Subcutaneous adipose tissue (tissue), 4 donors: ENCODE measurements around the gene RBM7. TPM values are rescaled to one million over a fixed set of nuclear protein-coding genes. Genes with fewer than 3 reads are reported as not detected.

Source experiments
- total RNA-seq, 4 donors: library from RNA; depleted of rRNA; stranded (reverse); fragments of >200 nt; gene quantifications; one replicate each; pipeline ENCODE4 v1.1.0, GENCODE V29; 2016
- TF ChIP-seq, protein P1 (sequence below): fragments of 450-650 bp; IDR thresholded peaks from one replicate; pipeline ENCODE4 v1.5.1; 2016; ENCODE audit warnings: low read depth, mild to moderate bottlenecking, control low read depth, antibody characterized with exemption, moderate library complexity

The RBM7 gene
- total RNA-seq, 4 donors from 2014 or later = 22.8 to 49.6 (median 26.1) TPM

DNA sequence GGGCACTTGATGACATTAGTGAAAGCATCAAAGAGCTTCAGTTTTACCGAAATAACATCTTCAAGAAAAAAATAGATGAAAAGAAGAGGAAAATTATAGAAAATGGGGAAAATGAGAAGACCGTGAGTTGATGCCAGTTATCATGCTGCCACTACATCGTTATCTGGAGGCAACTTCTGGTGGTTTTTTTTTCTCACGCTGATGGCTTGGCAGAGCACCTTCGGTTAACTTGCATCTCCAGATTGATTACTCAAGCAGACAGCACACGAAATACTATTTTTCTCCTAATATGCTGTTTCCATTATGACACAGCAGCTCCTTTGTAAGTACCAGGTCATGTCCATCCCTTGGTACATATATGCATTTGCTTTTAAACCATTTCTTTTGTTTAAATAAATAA lies 49.4 kb downstream of the RBM7 start:
- TF ChIP-seq, protein P1, sequence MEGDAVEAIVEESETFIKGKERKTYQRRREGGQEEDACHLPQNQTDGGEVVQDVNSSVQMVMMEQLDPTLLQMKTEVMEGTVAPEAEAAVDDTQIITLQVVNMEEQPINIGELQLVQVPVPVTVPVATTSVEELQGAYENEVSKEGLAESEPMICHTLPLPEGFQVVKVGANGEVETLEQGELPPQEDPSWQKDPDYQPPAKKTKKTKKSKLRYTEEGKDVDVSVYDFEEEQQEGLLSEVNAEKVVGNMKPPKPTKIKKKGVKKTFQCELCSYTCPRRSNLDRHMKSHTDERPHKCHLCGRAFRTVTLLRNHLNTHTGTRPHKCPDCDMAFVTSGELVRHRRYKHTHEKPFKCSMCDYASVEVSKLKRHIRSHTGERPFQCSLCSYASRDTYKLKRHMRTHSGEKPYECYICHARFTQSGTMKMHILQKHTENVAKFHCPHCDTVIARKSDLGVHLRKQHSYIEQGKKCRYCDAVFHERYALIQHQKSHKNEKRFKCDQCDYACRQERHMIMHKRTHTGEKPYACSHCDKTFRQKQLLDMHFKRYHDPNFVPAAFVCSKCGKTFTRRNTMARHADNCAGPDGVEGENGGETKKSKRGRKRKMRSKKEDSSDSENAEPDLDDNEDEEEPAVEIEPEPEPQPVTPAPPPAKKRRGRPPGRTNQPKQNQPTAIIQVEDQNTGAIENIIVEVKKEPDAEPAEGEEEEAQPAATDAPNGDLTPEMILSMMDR = no peak

DNA sequence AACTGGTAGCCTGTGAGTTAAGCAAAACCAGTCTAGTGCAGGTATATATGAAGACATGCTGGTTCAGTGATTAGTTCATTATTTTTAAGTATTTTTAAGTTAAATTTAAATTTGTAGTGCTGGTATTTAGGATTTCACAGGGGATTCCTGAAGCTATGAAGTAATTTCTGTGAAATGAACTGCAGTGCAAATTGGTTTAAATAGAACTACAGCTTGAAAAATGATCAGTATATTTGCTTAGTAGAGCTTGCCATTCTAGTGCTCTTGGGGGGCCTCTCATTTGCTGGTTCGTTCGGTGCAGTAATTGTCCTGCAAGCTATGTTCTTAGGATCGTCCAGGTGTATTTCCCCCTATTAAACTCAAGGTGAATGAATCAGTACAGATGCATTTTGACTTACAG lies 51.9 kb downstream of the RBM7 start:
- TF ChIP-seq, protein P1 = no peak

Other genes with a start within 250 kb of the RBM7 start
- gene NNMT, start 104.3 kb upstream of the RBM7 start, total RNA-seq = 1,000 to 10,000 TPM in 1 of 4 donors, 100 to 1,000 TPM in 3; 371 to 1,487 (median 726) TPM
- gene C11orf71, start 155 bp upstream of the RBM7 start, total RNA-seq = 10 to 100 TPM in 2 of 4 donors, 1 to 10 TPM in 2; 4.4 to 12.6 (median 9.2) TPM
- gene REXO2, start 38.8 kb downstream of the RBM7 start, total RNA-seq = 100 to 1,000 TPM in 2 of 4 donors, 10 to 100 TPM in 2; 74.2 to 180 (median 92.0) TPM
- not detected for gene NXPE1, start 159.2 kb downstream of the RBM7 start, total RNA-seq
- under 1 TPM in 1 of 4 donors, not detected in 3; 0.22 TPM for gene NXPE4, start 195.1 kb downstream of the RBM7 start, total RNA-seq